C1 segment of cervical spinal cord (tissue), 14 donors: ENCODE data around the gene ZNF783.

ENCODE experiments used
- DNase-seq, 14 donors: peaks; one replicate each; lab custom pipeline; 2025; lab: John Stamatoyannopoulos, UW

Gene ZNF783

DNA sequence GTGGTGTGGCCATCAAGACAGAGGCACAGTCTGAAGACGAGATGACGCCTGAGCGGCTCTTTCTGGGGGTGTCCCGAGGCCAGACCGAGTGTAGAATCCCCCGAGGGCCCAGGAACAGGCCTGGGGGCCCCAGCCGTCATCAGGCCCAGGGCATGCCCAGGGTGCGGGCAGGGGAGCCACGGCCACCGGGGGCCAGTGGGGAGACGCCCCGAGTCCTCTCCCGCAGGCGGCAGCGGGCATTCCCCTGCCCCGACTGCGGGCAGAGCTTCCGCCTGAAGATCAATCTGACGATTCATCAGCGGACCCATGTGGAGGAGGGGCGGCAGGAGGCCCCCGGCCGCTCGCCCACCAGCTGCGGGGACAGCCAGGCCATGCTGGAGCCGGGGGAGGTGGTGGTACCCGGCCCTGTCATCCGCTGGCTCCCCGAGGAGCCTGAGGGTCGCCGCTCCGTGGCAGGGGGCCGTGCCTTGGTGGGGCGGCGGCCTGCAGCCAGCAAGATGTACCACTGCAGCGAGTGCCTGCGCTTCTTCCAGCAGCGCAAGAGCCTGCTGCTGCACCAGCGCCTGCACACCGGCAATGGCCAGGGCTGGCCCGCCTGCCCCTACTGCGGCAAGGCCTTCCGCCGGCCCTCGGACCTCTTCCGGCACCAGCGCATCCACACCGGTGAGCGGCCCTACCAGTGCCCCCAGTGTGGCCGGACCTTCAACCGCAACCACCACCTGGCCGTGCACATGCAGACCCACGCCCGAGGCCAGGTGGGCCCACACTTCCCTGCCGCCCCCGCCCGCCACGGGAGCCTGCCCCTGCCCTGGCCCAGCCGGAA is 19.7 kb downstream of the ZNF783 start:
- no peak for DNase-seq

DNA sequence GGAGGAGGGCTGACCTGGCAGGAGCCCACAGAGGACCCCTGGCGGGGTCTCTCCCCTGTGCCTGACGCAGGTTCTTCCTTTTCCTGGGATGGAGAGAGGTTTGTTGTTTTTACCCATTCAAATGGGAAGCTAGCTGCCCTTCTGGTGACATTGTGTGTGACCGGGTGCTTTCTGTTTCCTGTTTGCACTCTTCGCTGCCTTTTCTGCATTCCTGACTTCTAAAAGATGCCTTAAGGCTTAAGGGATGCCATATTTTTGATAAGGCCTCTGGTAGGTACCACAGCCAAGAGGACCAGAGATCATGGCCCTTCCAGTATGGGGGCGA is 20.3 kb downstream of the ZNF783 start:
- no peak for DNase-seq

GRCh38 chr7:149283321-149283720 is 21.3 kb downstream of the ZNF783 start:
- no peak for DNase-seq

DNA sequence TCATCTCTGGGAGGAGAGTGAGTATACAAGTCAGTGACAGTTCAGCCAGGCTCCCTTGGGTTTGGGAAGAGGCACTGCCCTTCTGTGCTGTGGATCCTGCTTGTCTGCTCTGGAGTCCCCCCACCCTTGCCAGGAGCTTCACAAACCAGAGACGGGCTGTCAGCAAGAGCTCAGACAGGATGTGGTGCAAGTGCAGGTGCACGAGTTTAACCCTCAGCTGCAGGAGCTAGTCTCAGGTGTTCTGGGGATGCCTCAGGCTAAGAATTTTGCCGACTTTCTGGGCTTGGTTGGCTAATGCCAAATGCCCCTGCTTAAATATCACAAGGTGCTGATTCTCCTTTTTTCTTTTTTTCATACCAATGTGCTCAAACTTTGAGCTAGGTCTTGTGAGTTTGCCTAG is 22.3 kb downstream of the ZNF783 start:
- DNase-seq, result no peak

- DNase-seq, result peak; percentile 26 to 90 (median 85)
Measured at GRCh38 chr7:149284850-149285585, 23.0 kb downstream of the ZNF783 start.

DNA sequence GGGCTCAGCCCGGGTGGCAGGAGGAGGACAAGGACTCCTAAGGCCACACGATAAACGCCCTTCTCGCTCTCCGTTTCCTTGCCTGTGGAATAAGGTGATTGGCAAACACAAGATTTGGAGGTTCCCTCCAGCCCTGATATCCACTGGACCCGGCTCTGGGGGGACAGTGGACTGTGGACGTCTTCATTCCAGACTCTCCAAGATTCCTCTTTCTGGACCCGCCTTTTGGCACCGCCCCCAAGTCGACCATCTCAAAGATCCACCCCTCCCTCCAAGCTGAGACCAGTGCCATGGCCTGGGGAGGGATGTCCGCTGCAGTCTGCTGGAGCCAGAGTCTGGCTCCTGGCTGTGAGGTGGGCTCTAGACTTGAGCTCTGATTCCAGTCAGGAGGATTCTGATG is 23.6 kb downstream of the ZNF783 start:
- DNase-seq, result peak in 2 of 14 donors; percentile 16 to 54

DNA sequence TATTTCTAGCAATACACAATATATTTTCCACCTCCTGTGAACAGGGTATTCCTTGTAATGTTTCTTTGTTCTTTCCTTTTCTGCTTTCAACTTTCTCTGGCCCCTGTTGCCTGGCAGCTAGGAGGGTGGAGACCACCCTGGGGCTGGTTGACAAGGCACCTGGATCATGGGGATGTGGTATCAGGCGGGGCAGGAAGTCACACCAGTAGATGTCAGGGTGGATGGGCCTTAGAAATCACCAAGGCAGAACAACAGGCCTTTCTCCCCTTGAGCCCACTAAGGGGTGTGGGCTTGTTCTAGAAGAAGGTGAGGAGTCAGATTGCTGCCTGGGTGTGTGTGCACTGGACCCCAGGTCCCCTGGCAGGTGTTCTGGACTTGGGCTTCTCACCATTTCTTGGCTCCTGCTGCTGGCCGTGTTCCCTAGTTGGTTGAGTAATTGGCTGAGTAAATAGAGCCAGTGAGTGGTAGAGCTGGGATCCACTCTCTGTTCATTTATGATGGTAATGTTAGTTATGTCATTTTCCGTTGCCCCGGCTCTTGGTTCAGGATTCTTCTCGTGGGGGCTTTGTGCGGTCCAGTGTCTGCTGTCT is 24.9 kb downstream of the ZNF783 start:
- DNase-seq, result no peak

- DNase-seq, result no peak
Measured at GRCh38 chr7:149287622-149288021, 25.6 kb downstream of the ZNF783 start.

DNA sequence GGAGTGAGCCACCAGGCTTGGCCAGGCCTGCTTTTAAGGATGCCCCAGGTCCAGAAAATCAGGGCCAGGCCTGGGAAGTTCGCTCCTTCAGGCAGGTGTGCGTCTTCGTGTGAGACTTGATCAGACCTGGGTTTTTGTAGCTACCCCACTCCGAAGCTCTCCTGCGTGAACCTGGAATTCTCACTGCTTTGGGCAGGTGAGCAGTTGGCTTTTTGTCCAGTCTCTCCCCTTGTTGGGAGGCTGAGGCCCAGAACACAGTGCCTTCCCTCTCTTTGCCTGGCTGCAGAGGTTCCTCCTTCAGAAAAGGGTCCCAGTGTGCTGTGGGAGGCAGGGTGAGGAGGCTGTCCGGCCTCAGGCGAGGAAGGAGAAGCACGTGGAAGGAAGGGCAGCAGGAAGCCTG is 27.3 kb downstream of the ZNF783 start:
- DNase-seq, result no peak

DNA sequence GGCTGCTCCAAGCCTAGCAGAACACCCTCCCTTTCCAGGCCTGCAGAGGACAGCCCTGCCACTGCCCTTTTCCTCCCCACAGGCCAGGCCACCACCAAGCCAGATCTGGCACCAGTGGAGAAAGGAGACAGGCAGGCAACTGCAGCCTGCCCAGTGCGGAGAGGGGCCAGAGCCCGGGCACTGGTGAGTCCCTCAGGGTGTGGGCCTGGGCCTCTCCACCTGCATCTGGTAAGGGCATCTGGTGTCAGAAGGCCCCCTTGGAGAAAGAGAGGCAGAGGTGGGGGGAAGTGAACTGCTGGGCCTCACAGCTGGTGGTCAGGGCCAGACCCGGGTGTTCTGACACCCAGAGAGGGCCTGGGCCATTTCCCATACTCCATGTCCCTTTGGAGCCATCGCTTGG is 27.9 kb downstream of the ZNF783 start:
- DNase-seq, result no peak

DNA sequence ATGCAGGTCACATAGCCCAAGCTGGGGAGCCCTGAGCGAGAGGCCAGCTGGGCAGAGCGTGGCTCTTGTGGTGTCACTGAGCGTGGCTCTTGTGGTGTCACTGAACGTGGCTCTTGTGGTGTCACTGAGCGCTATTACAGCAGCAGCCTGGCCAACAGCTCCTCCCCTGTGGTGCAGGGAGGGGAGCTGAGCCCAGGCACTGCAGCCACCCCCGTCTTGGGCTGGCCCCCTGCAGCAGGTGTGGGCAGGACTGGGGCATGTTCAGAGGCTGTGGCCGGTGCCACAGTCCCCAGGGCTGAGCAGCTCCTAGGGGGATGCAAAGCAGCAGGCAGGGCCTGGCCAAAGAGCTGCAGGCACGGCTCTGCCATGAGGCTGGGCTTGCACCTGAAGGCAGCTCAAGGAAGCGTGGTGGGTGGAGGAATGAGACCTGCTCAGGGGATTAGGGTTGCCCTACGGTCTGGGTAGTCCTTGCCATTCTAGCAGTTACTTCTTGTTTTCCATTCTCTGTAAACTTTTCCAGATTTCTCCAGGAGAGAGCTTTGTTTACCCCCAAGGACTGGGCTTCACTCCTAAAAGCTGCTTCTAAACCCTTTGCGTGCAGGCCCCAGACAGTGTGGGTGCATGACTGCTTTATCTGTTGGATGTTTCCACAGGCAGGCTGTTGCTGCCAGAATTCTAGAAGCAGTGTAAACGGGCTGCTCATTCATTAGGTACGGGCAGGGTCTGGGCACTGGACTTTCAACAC is 29.2 kb downstream of the ZNF783 start:
- DNase-seq, result no peak

GRCh38 chr7:149291781-149292461 is 29.9 kb downstream of the ZNF783 start:
- no peak for DNase-seq

DNA sequence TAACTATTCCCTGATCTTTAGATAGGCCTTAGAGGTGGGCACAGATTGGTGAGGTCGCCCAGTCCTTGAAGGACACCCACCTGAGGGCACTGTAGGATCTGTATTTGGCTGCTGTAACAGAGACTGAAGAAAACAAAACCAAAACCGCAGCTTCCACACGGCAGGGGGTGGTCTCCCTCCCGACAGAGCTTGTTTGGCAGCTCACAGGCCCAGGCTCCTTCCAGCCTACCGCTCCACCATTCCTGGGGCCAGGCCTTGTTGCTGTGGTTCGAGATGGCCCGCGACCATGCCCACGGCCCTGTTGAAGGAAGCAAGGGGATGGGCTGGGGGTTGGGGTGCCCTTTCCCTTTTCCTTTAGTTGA is 30.4 kb downstream of the ZNF783 start:
- DNase-seq, result no peak

DNA sequence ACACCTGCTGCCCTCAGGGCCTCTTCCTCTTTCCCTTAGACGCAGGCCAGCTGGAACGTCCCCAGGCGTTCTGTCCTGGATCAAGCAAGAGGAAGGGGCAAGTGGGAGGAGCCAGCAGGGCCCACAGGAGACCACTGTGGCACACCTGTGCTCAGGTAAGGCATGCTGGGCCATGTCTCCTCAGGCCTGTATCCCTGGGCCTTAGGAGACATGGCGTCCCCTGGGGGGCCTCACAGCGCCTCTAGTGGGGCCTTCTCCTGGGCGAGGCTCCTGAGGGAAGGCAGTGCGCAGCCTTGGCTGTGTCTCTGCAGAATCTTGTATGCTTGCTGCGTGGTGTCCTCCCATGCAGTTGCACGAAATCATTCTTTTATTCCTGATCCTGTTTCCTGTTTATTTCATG is 31.3 kb downstream of the ZNF783 start:
- DNase-seq, result no peak

GRCh38 chr7:149293946-149294633 is 32.1 kb downstream of the ZNF783 start:
- no peak for DNase-seq

- no peak for DNase-seq
Measured at GRCh38 chr7:149294634-149295480, 32.9 kb downstream of the ZNF783 start.

GRCh38 chr7:149295481-149295850 is 33.5 kb downstream of the ZNF783 start:
- DNase-seq, result no peak

GRCh38 chr7:149296368-149296767 is 34.4 kb downstream of the ZNF783 start:
- DNase-seq, result no peak

DNA sequence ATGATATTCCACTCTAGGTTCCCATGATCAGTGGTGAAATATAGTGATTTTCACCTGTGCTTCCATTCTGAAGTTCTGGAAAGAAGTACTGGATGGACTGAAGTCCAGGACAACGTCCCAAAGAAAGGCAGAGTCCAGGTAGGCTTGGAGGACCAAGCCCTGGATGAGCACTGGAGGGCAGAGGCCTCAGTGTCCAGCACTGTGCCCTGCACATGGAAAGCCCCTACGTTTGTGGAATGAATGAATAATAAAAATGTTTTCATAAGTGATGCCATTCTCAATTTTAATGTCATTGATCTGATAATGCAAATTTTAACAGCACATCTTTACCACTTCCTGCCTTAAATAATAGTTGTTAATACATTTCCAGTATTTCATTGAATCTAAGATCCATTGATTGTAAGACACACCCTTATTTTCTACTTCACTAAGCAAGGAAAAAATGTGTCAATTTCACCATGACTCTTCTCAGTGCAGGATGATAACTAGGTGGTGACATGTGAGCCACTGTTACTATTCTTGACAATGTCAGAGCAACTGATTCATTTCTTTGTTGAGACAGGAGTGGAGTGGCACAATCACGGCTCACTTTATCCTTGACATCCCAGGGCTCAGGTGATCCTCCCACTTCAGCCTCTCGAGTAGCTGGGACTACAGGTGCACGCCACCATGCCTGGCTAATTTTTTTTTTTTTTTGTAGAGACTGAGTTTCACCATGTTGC is 35.2 kb downstream of the ZNF783 start:
- no peak for DNase-seq
